Activated CD4-positive, CD25-positive, alpha-beta regulatory T cell treated with anti-CD3 and anti-CD28 coated beads, Interleukin-2, amount 50 U/mL, for 24 hours (primary cell): ENCODE results near the gene MTUS2.
A peak's percentile ranks its signal among the peaks of the same experiment; 100 is the strongest.

ENCODE experiments used
- ATAC-seq, 2 donors: fragments of 150-1000 bp; cut with Tn5 transposase; one replicate each; pipeline ENCODE4 v1.10.0; 2021; ENCODE audit warnings: mild to moderate bottlenecking in 1 of 2, moderate library complexity in 1 of 2

Gene MTUS2

DNA sequence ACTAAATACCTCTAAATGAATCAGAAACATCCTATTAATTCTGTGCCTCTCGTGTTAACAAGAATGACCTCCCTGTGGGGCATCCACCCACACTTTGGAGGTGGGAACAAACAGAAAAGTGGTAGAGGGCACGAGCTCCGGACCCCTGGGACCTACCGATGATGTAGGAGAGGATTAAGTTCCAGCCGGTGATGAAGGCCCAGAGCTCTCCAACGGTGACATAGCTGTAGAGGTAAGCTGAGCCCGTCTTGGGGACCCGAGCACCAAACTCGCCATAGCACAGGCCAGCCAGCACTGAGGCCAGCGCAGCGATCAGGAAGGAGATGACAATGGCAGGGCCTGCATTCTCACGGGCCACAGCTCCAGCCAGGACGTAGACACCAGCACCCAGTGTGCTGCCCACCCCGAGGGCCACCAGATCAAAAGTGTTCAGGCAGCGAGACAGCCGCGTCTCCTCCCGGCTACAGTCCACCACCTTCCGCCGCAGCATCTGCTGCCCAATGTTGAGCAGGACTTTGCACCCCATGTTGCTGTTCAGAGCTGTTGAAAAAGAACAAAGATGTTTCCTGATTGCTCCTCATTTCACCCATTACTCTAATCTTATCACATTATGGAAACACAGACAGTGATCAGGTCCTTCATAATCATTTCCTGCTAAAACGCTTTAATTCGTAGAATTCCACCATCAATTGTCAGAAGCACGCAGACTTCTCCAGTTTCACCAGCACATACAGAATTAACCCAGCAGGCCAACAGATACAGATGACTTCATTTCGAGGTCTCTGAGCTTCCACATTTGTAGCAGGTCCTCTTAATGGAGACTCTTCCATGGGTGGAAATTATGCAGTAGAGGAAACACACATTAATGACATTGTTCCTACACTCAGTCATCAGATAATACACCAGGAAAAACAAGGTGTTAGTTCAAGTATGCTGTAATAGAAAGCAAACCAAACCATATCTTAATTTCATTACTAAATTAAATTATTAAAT is 715.8 kb downstream of the MTUS2 start:
- ATAC-seq, result no peak

DNA sequence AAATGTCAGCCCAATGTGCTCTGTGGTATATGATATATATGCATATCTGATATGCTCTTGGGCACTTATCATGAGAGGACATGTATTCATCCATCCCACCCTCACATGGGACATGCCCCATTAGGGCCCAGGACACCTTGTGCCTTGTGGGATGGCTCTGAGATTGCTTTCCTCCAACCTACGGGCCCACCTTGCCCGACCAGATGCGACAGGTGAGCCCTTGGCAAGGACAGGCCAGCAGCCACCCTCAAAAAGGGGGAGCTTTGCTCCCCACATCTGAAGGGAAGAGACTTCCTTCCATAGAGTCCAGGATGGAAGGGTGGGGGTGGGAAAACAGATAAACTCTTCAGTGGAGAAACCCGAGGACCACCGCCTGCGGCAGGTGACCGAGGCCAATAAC is 716.7 kb downstream of the MTUS2 start:
- no peak for ATAC-seq

GRCh38 chr13:29537736-29538651 is 717.9 kb downstream of the MTUS2 start:
- no peak for ATAC-seq

GRCh38 chr13:29538652-29539040 is 718.5 kb downstream of the MTUS2 start:
- ATAC-seq, result no peak

DNA sequence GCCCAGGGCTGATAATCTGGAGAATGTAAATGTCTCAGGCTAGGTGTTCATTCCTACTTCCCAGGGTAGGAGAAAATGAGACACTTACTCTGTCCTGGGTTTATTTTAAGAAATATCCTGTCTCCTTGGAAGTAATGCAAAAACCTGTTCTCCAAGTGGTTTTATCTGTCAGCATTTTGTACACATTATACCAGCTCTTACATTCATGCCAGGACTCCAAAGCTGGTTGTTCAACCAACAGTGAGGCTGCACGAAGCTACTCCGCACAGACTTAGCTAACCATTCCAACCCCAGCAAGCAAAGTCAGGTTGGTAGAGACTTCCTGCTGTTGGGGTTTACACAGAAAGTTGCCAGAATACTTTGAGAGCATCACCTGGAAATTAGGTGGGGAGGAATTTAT is 719.7 kb downstream of the MTUS2 start:
- ATAC-seq, result no peak

- no peak for ATAC-seq
Measured at GRCh38 chr13:29540334-29540733, 720.2 kb downstream of the MTUS2 start.

DNA sequence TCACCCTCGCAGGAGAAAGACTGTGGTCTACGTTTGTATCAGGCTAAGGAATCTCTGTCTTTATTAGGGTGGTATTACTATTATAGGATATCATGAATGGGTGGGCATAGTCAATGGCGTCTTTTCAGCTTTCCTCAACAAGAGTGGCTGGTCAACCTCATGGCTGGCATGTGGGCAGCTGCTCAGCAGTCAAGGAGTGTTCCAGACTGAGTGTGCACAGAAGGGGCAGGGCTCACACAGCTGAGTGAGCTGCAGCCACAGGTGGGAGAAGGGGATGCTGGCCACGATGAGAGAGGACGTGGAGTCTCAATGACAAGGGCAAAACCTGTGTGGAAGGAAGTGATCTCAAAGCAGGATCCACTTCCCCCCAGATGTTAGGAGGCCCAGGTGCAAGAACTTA is 720.7 kb downstream of the MTUS2 start:
- no peak for ATAC-seq

- ATAC-seq, result peak; percentile 55 to 61
Measured at GRCh38 chr13:29541400-29541799, 721.3 kb downstream of the MTUS2 start.

- no peak for ATAC-seq
Measured at GRCh38 chr13:29542381-29542780, 722.2 kb downstream of the MTUS2 start.

DNA sequence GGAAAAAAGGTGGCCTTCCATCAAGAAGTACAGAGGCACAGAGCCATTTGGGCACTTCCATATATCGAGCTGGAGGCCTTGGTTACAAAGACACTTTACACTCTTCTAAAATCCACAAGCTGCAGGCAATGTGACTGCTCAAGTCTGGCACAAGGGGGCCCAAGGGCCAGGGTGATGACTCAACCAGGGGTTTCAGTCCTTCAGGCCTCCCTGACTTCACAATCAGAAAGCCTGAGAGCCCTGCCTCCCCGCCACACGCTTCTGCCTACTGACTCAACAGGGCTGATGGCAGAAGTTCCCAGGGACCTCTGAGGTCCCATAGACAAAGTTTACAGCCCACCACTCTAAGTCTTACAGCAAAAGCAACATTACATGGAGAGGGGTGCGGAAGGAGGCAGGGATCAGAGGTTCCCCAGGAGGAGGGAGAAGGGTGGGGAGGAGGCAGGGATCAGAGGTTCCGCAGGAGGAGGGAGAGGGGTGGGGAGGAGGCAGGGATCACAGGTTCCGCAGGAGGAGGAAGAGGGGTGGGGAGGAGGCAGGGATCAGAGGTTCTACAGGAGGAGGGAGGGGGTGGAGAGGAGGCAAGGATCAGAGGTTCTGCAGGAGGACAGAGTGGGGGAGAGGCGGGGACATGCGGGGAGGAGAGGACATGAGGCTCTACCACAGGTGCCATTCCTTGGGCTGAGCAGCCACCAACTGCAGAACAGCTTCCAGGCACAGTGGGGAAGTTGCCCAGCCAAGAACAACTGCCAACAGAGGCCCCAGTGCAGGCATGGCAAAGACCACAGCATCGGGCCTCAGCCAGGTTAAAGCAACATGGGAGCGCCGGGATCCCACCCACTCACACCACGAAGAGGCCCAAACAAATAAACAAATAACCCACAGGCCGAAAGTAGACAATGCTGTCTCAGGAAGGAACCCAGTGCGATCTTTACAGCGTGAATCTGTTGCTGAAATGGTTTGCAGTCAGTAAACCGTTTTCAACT is 723.4 kb downstream of the MTUS2 start:
- peak; percentile 81 to 92 for ATAC-seq

GRCh38 chr13:29545988-29546387 is 725.8 kb downstream of the MTUS2 start:
- no peak for ATAC-seq

- ATAC-seq, result no peak
Measured at GRCh38 chr13:29546662-29547061, 726.5 kb downstream of the MTUS2 start.

DNA sequence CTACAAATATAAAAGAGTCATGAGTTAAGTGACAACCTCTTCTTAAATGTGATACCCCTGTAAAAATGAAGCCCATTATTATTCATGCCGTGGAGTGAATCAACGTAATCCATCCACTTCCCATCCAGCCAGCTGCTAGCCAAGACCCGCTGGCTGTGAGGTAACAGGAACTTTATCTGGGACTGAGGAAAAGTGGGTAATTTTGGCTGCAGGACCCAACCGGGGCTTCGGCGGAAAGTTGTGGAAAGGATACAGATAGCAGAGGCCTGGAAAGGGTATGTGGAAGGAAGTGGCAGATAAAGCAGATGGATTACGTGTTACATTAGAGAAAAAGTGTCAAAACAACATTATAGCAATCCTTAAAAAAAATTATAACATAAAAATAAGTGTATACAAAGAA is 727.0 kb downstream of the MTUS2 start:
- no peak for ATAC-seq

GRCh38 chr13:29548722-29549121 is 728.6 kb downstream of the MTUS2 start:
- no peak for ATAC-seq

DNA sequence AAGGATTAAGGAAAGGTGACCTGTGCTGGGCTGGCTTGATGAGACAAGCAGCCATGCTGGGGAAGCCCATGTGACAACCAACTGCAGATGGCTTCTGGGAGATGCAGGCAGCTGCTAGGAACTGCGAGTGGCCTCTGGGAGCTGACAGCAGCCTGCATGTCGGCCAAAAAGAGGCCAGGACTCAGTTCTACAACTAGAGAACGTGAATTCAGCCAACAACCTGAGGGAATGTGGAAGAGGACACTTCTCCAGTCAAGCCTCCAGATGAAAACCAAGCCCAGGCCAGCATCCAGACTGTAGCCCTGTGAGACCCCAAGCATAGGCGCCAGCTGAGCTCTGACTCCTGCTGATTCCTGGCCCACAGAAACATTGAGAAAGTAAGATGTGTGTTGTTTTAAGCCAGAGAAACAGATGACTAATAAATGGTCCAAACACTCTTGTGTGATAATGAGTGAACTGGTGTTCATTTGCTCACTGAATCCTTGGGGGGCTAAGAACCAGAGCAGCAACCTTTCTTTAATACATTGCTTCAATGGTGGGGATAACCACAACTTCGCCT is 730.4 kb downstream of the MTUS2 start:
- no peak for ATAC-seq

DNA sequence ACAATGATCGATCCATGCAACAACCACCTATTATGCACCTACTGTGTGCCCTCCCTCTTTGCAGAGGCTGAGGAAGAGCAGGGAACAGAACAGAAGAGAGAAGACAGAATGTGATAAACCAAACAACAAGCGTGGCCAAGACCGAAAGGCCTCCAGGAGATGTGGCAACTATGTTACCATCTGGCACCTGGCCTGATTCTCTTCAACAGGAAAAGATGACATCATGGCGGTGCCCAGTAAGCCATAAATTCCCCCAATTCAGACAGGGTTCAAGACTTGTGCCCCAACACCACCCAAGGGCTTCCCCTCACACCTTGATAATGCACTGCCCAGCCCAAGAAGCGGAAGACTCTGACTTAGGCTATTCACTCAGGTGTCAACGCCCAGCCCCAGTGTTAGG is 731.1 kb downstream of the MTUS2 start:
- no peak for ATAC-seq
